ENCODE measurements around the gene PGA4. TPM values are rescaled to one million over a fixed set of nuclear protein-coding genes. Genes with fewer than 3 reads are reported as not detected.

Gene PGA4
- total and polyA plus RNA-seq, 2 of the 8 experiments (the other 6 are each of a cell fraction or from before 2014, with no cell fraction given), result 1.3 TPM; not detected in 1

- Histone ChIP-seq H3K18ac (ENCODE audit: extremely low read depth, low read length) (no peak overlapping the region), H2BK20ac (ENCODE audit: low read length) (no peak overlapping the region), H3K9ac (replicated peaks in 1 of 4; ENCODE audit: extremely low read depth in 1 of 4, low read depth in 3 of 4, low read length in 3 of 4) (no peak overlapping the region), H3K79me2 (ENCODE audit: control insufficient read depth in 1 of 2, insufficient read depth in 2 of 2, low read length in 2 of 2) (no peaks in the 10 kb centered on the region), H4K20me1 (replicated peaks in 1 of 2; ENCODE audit: control insufficient read depth in 1 of 2, insufficient read depth in 2 of 2, low read length in 2 of 2) (peaks cover 0 to 1% of the 10 kb centered on the region in 2 experiments), H3K79me1 (ENCODE audit: low read depth, low read length) (no peaks in the 10 kb centered on the region), H3K4me3 (ENCODE audit: extremely low read depth in 1 of 4, insufficient read depth in 2 of 4, low read depth in 3 of 4, low read length in 4 of 4) (no peak overlapping the region), H3K23ac (ENCODE audit: insufficient read length) (no peak overlapping the region), H3K23me2 (ENCODE audit: low read depth, low read length) (no peaks in the 10 kb centered on the region), H4K91ac (replicated peaks; ENCODE audit: insufficient read length, low read length) (no peak overlapping the region), H3K14ac (ENCODE audit: insufficient read length) (no peak overlapping the region), H3K4ac (replicated peaks; ENCODE audit: insufficient read length, low read depth, low read length) (no peak overlapping the region), H3K36me3 (ENCODE audit: control insufficient read depth in 2 of 4, insufficient read depth in 4 of 4, low read length in 3 of 4) (no peaks in the 10 kb centered on the region), H2BK120ac (replicated peaks; ENCODE audit: low read depth, low read length) (no peak overlapping the region), H2AFZ (ENCODE audit: low read length) (no peak overlapping the region), H3K4me2 (ENCODE audit: insufficient read depth in 1 of 2, low read depth in 2 of 2, low read length in 2 of 2) (no peak overlapping the region), H3K27ac (ENCODE audit: low read depth, low read length) (no peak overlapping the region), H2BK12ac (ENCODE audit: low read depth, low read length) (no peak overlapping the region), H2BK5ac (ENCODE audit: low read depth, low read length) (no peak overlapping the region), H2BK15ac (ENCODE audit: low read length) (no peak overlapping the region), H4K5ac (ENCODE audit: insufficient read length, low read depth, low read length) (no peak overlapping the region), H3K9me3 (ENCODE audit: insufficient read depth in 2 of 2, low read depth in 1 of 2, low read length in 1 of 2) (0 out of 4 replicates have a peak, but pooled peaks cover 0 to 3% of the 10 kb centered on the region in 2 experiments), H3K56ac (replicated peaks; ENCODE audit: insufficient read length, low read depth, low read length) (no peak overlapping the region), H3K4me1 (replicated peaks in 1 of 4; ENCODE audit: control insufficient read depth in 3 of 4, insufficient read depth in 4 of 4, low read length in 3 of 4) (no peaks in the 10 kb centered on the region), H3K27me3 (replicated peaks in 1 of 4; ENCODE audit: control insufficient read depth in 3 of 4, extremely low read depth in 1 of 4, insufficient read depth in 3 of 4, low read length in 3 of 4) (0 out of 7 replicates have a peak, but pooled peaks cover 0 to 3% (median 0%) of the 10 kb centered on the region in 4 experiments), H4K8ac (ENCODE audit: extremely low read depth, insufficient read depth, low read length) (no peak overlapping the region), H2AK5ac (ENCODE audit: low read depth, low read length) (no peak overlapping the region)
- 94% methylated on average over 3 of the region's 3 CpGs; no CpG with 5 or more reads in 1 of the 2 experiments for WGBS, 2 experiments (ENCODE audit: extremely low coverage in 1 of 2, insufficient coverage in 1 of 2, insufficient read length in 1 of 2, insufficient replicate concordance in 2 of 2, low coverage in 1 of 2, low lambda C conversion rate in 2 of 2, missing lambda C conversion rate in 1 of 2)
- DNase-seq (ENCODE audit: low read depth in 1 of 2, low spot score in 2 of 2), result no peak
- CTCF ChIA-PET (ENCODE audit: partially characterized antibody), result interaction anchor here (2.3 kb wide), 1 partner anchor 14 kb away, joined by 9 read pairs; no protein-coding TSS in a partner anchor
- POLR2A ChIA-PET (ENCODE audit: partially characterized antibody), result no interaction called here
- no peak for FAIRE-seq
- TF ChIP-seq CHD2 (IDR thresholded peaks at IDR 0.05; ENCODE audit: low read length) (no peak), RBBP5 (IDR thresholded peaks at IDR 0.05; ENCODE audit: borderline replicate concordance, low read depth, low read length) (no peak), SAP30 (IDR thresholded peaks at IDR 0.05; ENCODE audit: insufficient read depth, insufficient replicate concordance, low read length) (no peak), KDM5A (IDR thresholded peaks at IDR 0.05; ENCODE audit: low read length) (no peak), TCF12 (IDR thresholded peaks at IDR 0.05; ENCODE audit: low read depth, low read length) (no peak), CHD1 (IDR thresholded peaks at IDR 0.05; ENCODE audit: low read depth, low read length) (no peak), ATF3 (IDR thresholded peaks at IDR 0.05; ENCODE audit: insufficient read depth, low read depth, low read length) (no peak), GTF2F1 (IDR thresholded peaks at IDR 0.05; ENCODE audit: borderline replicate concordance, low read depth, low read length) (no peak), GABPA (IDR thresholded peaks at IDR 0.05; ENCODE audit: borderline replicate concordance, insufficient read depth, low read length) (no peak)
Measured at GRCh38 chr11:61172888-61173287, 49.3 kb upstream of the PGA4 start.
